ENCODE data around the gene DOCK6. TPM values are rescaled to one million over a fixed set of nuclear protein-coding genes. Genes with fewer than 3 reads are reported as not detected.

Gene DOCK6
- total RNA-seq, 1 donor, result 21.2 TPM

- no peak overlapping the region for H3K4me3 ChIP-seq (ENCODE audit: low read depth, low read length)
- no peak for TF ChIP-seq CTCF (IDR thresholded peaks at IDR 0.05; ENCODE audit: insufficient read depth, low read depth, low read length)
- peak; percentile 49 for DNase-seq (ENCODE audit: low read depth)
These were observed 33.9 kb upstream of the DOCK6 start for GRCh38 chr19:11296264-11296663.

GRCh38 chr19:11295665-11296245 lies 33.4 kb upstream of the DOCK6 start, which contains the start of gene TSPAN16:
Gene TSPAN16, plus strand, starts transcription at chr19:11296160. Its CDS starts 138 bp downstream, at chr19:11296298.
- no peak within 1 kb of the TSS for H3K4me3 ChIP-seq (ENCODE audit: low read depth, low read length)
- DNase-seq (ENCODE audit: low read depth), result no peak
- TF ChIP-seq CTCF (IDR thresholded peaks at IDR 0.05; ENCODE audit: insufficient read depth, low read depth, low read length), result no peak

DNA sequence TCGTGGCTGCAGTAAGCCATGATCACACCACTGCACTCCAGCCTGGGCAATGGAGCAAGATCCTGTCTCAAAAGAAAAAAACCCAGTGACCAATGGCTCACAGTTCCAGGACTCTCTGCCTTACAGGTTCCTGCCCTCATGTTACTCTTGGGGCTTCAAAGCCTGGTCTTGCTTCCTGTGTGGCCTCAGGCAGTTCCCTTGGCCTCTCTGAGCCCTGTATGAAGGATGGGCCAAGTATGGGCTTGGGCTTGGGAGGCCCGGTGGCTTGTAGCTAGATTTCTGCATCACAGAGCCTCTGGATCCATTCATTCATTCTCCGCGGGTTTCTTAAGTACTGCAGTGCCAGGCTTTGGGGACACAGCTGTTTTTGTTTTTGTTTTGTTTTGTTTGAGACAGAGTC lies 32.9 kb upstream of the DOCK6 start:
- no peak overlapping the region for H3K4me3 ChIP-seq (ENCODE audit: low read depth, low read length)
- no peak for TF ChIP-seq CTCF (IDR thresholded peaks at IDR 0.05; ENCODE audit: insufficient read depth, low read depth, low read length)
- no peak for DNase-seq (ENCODE audit: low read depth)

DNA sequence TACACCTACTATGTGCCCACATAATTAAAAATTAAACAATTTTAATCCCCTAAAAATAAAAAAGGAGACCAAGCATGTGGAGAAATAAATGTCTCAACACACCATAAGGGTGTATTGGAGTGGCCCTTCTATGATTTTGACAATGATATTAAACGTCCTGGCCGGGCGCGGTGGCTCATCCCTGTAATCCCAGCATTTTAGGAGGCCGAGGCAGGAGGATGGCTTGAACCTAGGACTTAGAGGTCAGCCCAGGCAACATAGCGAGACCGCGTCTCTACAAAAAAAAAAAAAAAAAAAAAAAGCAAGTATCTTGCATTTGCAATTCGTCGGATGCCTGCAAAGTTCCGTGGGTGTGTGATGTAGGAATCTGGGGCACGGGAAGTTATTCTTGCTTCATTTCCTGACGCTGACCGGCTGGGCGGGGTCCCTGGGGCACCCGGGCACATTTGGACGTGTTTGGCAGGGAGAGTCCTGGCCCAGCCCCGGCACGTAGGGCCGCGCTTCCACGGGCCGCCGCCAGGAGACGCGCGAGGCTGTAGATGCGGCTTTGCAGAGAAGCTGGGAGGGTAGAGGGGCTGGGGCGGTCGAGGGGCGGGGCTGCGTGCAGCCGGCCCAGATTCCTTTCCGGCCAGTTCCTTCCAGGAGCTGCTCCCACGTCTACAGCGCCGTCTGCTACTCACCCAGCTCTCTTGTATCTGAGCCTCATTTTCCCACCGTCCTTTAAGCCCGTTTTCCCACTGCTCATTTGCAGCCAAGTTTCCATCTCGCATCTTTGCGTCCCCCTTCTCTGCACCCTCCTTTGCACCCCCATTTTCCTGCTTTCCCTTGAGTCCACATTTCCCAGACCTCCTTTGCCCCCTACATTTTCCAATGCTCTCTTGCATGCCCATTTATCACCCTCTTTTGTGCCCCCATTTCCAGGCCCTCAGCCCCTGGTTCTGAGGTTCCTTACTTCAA lies 31.4 kb upstream of the DOCK6 start:
- peak; percentile 98 for TF ChIP-seq CTCF (IDR thresholded peaks at IDR 0.05; ENCODE audit: insufficient read depth, low read depth, low read length)
- DNase-seq (ENCODE audit: low read depth), result peak; percentile 96
- peak overlapping the region; percentile 21 for H3K4me3 ChIP-seq (ENCODE audit: low read depth, low read length)

GRCh38 chr19:11291991-11292390 lies 29.7 kb upstream of the DOCK6 start:
- DNase-seq (ENCODE audit: low read depth), result no peak
- TF ChIP-seq CTCF (IDR thresholded peaks at IDR 0.05; ENCODE audit: insufficient read depth, low read depth, low read length), result no peak
- no peak overlapping the region for H3K4me3 ChIP-seq (ENCODE audit: low read depth, low read length)

GRCh38 chr19:11291415-11291814 lies 29.1 kb upstream of the DOCK6 start:
- H3K4me3 ChIP-seq (ENCODE audit: low read depth, low read length), result no peak overlapping the region
- no peak for DNase-seq (ENCODE audit: low read depth)
- no peak for TF ChIP-seq CTCF (IDR thresholded peaks at IDR 0.05; ENCODE audit: insufficient read depth, low read depth, low read length)

Data from fibroblast of villous mesenchyme (primary cell).